ENCODE results near the gene NUAK1.

Gene NUAK1

GRCh38 chr12:106120519-106121105 is 18.1 kb downstream of the NUAK1 start:
- DNase-seq (ENCODE audit: low read depth): no peak
- TF ChIP-seq CTCF (IDR thresholded peaks at IDR 0.05; ENCODE audit: control insufficient read depth, insufficient read depth, low read depth, low read length, missing control alignments): no peak
- H3K4me3 ChIP-seq (ENCODE audit: control insufficient read depth, low read depth, low read length): no peak overlapping the region

- DNase-seq (ENCODE audit: low read depth): no peak
- no peak overlapping the region for H3K4me3 ChIP-seq (ENCODE audit: control insufficient read depth, low read depth, low read length)
- TF ChIP-seq CTCF (IDR thresholded peaks at IDR 0.05; ENCODE audit: control insufficient read depth, insufficient read depth, low read depth, low read length, missing control alignments): no peak
These were observed 19.5 kb downstream of the NUAK1 start for GRCh38 chr12:106119301-106119700.

GRCh38 chr12:106118381-106119130 is 20.2 kb downstream of the NUAK1 start:
- no peak for DNase-seq (ENCODE audit: low read depth)
- no peak overlapping the region for H3K4me3 ChIP-seq (ENCODE audit: control insufficient read depth, low read depth, low read length)
- TF ChIP-seq CTCF (IDR thresholded peaks at IDR 0.05; ENCODE audit: control insufficient read depth, insufficient read depth, low read depth, low read length, missing control alignments): no peak

GRCh38 chr12:106115440-106115839 is 23.3 kb downstream of the NUAK1 start:
- no peak overlapping the region for H3K4me3 ChIP-seq (ENCODE audit: control insufficient read depth, low read depth, low read length)
- no peak for TF ChIP-seq CTCF (IDR thresholded peaks at IDR 0.05; ENCODE audit: control insufficient read depth, insufficient read depth, low read depth, low read length, missing control alignments)

GRCh38 chr12:106114447-106115068 is 24.2 kb downstream of the NUAK1 start:
- no peak for DNase-seq (ENCODE audit: low read depth)
- no peak overlapping the region for H3K4me3 ChIP-seq (ENCODE audit: control insufficient read depth, low read depth, low read length)
- TF ChIP-seq CTCF (IDR thresholded peaks at IDR 0.05; ENCODE audit: control insufficient read depth, insufficient read depth, low read depth, low read length, missing control alignments): no peak

More at GRCh38 chr12:106115440-106115839, 23.3 kb downstream of the NUAK1 start:
- no peak for DNase-seq (ENCODE audit: low read depth)

- H3K4me3 ChIP-seq (ENCODE audit: control insufficient read depth, low read depth, low read length): no peak overlapping the region
- TF ChIP-seq CTCF (IDR thresholded peaks at IDR 0.05; ENCODE audit: control insufficient read depth, insufficient read depth, low read depth, low read length, missing control alignments): no peak
- DNase-seq (ENCODE audit: low read depth): no peak
These were observed 24.8 kb downstream of the NUAK1 start for GRCh38 chr12:106113824-106114446.

All from AG09309 (cell line).